Hematopoietic multipotent progenitor cell treated with erythropoietin and hydrocortisone succinate and interleukin-3 and kit ligand, for 15 days (in vitro differentiated cells): ENCODE measurements around the gene RHBDF1.
"Not testable (repeated sequence)": the region's sequence is repeated elsewhere in the genome, so short reads cannot be mapped to it uniquely, and the experiment has no call there.

Experiments
- DNase-seq: peaks from one replicate; pipeline ENCODE4 v3.0.0-alpha.2; 2015; ENCODE audit warnings: low spot score

RHBDF1 gene

GRCh38 chr16:59440-60059, 12.9 kb downstream of the RHBDF1 start:
- DNase-seq, result no peak

- no peak for DNase-seq
Observed at GRCh38 chr16:58491-59439, 13.7 kb downstream of the RHBDF1 start.

GRCh38 chr16:57711-58110, 14.7 kb downstream of the RHBDF1 start:
- DNase-seq, result no peak

GRCh38 chr16:56231-56927, 16.1 kb downstream of the RHBDF1 start:
- DNase-seq, result no peak

GRCh38 chr16:55571-56136, 16.8 kb downstream of the RHBDF1 start:
- DNase-seq, result no peak

GRCh38 chr16:54237-54581, 18.2 kb downstream of the RHBDF1 start:
- DNase-seq, result no peak

- DNase-seq, result peak; percentile 96
Observed at GRCh38 chr16:53346-54236, 18.8 kb downstream of the RHBDF1 start, which contains the start of the genes POLR3K and SNRNP25. Gene POLR3K (minus strand): TSS chr16:53608. CDS start chr16:53586, 22 bp downstream. Gene SNRNP25 (plus strand): TSS chr16:53828. CDS start chr16:54017, 189 bp downstream.

GRCh38 chr16:50769-51591, 21.5 kb downstream of the RHBDF1 start:
- no peak for DNase-seq

- DNase-seq, result no peak
Observed at GRCh38 chr16:47234-47633, 25.2 kb downstream of the RHBDF1 start.

GRCh38 chr16:46510-46909, 25.9 kb downstream of the RHBDF1 start:
- DNase-seq, result not testable (repeated sequence)

GRCh38 chr16:45454-45853, 27.0 kb downstream of the RHBDF1 start:
- no peak for DNase-seq

- no peak for DNase-seq
Observed at GRCh38 chr16:44655-45054, 27.8 kb downstream of the RHBDF1 start.

GRCh38 chr16:43294-43693, 29.1 kb downstream of the RHBDF1 start:
- DNase-seq, result no peak

GRCh38 chr16:42691-43090, 29.7 kb downstream of the RHBDF1 start:
- no peak for DNase-seq

- no peak for DNase-seq
Observed at GRCh38 chr16:42069-42457, 30.4 kb downstream of the RHBDF1 start.

GRCh38 chr16:41439-42068, 30.9 kb downstream of the RHBDF1 start:
- DNase-seq, result no peak

- no peak for DNase-seq
Observed at GRCh38 chr16:38941-39892, 33.2 kb downstream of the RHBDF1 start.

GRCh38 chr16:38206-38605, 34.2 kb downstream of the RHBDF1 start:
- DNase-seq, result not testable (repeated sequence)

- DNase-seq, result no peak
Observed at GRCh38 chr16:37511-37910, 34.9 kb downstream of the RHBDF1 start.
